ENCODE measurements around the gene COMT.

COMT gene

DNA sequence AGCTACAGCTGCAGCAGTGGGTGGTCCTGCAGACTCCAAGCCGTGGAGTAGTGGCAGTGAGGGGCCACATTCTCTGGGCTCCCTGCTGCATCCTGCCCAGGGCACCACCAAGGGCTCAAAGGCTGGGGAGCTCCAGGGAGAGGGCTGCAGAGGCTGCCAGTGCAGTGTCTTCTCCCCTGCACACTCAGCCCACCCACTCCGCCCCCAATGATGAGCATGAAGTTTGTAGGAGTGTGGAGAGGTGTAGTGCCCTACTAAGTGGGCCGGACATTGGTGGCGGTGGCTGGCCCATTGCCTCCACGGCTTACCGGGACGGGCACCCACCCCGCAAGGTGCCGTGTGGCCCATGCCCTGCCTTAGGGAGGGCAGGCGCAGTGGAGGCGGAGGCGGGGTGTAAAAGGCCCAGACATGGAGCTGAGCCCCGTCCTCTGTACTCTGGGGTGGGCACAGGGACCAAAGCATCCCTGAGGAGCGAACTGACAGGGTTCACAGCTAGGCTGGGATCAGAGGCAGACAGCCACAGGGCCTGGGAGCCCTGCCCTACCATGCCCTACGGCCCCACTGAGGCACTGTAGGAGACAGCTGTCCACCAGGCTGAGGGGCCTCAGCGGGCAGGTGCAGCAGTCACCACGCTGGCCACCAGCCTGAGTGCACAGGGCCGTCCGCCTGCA, 56.1 kb downstream of the COMT start:
- DNase-seq: no peak

DNA sequence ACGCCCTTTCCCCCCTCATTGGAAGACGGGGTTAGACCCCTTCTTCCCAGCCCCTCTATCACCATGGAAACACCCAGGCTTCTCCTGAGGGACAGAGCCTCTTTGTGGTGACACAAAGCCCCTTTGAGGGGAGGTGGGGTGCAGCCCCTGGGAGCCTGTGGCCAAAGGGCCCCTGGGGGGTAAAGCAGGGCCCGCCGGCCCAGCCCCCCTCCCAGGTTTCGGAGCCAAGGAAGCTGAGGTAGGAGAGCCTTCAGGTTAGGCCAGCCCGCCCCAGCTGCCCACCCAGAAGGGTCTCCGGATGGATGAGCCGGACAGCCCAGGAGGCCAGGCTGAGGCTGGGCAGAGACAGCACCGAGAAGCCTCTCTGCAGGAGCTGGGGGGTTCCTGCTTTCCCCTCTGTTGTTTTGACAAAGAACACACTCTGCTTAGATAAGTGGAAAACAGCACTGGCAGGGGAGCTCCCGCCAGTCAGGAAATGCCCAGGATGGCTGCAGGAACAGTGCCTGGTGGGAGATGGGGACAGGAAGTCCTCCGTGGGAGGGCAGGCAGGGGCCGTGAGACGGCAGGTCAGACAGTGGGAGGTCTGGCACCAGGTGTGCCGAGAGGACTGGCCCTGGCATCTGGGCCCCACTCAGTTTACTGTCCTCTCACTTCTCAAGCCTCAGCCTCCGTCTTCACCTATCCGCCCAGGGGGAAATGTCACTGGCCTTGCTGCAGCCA, 56.8 kb downstream of the COMT start:
- peak; percentile 31 for DNase-seq

DNA sequence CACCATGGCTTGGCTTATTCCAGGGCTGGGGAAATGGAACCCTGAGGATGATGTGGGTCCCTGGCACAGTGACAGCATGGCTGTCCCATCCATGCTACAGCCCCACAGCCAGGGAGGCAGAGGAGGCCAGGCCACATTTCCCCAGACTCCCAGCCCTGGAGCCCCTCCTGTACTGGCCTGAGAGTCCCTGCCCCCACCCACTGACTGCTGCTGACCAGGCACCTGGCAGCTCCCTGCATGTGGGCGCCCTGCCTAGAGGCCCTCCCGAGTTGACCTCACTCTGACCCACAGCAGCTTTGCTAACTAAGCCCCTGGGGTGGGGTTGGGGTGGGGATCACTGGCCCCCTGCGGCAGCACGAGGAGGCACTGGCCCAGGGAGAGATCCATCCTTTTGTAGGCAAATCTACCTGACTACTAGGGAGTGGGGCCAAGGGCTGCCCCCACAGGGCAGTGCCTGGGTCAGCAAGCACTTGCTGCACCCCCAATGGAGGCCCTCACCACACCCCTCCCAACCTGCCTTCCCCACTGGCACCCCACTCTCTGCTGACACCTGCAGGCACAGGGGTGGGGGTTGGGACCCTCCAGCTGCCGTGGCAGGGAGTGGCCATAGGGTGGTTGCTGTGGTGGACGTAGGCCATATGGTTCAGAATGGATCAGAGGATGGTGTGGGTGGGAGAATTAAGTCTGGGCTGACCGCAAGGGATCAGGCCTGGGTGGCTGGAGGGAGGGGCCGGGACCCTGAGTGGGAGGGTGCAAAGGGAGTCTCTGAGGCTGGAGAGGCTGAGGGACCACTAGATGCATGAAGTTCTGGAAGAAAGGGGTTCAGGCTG, 57.6 kb downstream of the COMT start:
- DNase-seq: peak; percentile 36

DNA sequence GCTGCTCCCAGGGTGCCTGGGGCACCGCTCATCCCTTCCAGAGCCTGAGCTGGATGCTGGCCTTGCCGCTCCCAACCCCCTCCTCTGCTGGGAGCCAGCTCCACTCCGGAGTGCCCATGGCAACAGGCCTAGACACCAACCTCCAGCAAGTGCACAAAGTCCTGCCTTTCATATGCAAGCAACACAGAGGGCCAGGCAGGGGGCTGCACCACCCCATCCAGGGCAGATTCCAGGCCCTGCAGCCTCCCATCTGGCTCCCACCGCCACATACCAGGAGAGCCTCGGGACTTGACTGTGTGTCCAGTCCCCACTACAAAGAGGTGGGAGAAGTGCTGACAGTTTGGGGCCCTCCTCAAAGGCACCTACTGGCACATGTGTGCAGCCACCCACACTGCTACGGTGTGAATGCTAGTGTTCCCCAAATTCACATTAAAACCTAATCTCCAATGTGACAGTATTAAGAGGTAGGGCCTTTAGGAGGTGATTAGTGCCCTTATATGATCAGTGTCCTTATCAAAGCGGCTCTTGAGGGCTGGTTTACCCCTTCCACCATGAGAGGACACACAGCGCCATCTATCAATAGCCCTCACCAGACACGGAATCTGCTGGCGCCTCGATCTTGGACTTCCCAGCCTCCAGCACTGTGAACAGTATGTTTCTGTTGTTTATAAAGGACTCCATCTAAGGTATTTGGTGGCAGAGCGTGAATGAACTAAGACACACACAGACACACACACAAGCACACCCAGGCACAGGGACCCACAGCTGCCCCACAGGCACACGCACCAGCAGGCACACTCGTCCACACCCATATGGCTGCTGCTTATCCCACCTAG, 58.9 kb downstream of the COMT start:
- peak; percentile 44 for DNase-seq

DNA sequence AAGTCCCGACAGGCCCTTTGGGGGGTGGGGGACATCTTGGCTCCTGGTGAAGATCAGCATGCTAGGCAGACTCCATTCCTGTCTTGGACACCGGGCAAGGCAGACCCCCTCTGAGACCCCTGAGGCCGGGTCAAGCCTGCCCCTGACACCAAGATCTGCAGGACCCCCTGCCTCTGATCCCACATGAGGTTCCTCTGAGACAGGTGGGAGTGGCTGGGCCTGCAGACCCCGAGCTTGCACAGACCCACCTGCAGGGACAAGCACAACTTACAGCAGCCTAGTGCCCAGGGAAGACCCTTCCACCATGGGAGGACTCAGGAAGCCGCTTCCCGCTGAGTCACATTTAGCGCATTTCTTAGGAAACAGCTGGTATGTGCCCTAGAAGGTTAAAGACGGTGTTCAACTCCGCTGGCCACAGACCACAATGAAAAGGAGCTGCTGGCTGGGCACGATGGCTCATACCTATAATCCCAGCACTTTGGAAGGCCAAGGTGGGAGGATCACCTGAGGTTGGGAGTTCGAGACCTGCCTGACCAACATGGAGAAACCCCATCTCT, 59.6 kb downstream of the COMT start:
- peak; percentile 24 for DNase-seq

DNA sequence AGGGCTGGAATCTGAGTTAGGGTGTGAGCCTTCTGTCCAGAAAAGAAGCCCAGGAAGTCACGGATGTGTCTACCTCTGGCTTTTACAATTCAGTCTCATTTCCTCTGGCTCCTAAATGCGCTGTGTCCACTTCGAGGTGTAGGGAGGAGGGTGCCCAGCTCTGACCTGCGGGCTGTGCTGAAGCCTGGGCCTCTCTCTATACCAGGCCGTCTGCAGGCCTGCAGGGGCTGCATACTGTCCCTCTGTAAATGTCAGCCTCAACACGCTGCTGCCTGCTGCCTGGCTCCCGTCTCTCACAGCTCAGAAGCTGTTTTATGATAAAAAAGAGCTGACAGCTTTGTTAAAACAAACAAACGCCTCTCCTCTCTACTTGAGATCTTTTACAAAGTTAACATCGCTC, 60.6 kb downstream of the COMT start:
- no peak for DNase-seq

DNA sequence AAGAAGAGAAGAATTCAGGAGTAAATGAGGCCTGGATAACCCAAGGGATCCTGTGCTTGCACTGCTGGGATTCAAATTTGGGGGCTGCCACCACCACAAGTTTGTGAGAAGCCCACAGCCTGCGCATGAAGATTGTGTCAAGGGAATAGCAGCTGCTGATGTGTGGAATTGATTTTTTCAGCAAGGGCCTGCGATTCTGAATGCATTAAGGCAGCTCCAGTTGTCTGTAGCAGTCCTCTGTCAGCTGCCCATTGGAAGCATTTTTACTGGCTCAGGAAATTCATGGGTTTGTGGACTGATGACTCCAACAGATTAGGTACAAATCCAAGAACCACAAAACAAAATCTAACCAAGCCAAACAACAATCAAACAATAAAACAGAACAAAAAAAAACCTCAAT, 61.1 kb downstream of the COMT start:
- DNase-seq: peak; percentile 38

DNA sequence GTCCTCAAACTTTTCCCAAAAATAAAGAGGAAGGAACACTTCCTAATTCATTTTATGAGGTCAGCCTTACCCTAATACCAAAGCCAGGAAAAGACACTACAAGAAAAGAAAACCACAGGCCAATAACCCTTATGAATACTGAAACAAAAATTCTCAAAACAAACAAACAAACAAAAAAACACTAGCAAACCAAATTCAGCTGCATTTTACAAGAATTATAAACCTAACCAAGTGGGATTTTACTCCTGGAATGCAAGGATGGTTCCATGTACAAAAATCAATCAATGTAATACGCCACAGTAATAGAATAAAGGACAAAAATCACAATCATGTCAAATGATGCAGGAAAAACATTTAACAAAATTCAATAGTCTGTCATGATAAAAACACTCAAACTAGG, 61.7 kb downstream of the COMT start:
- no peak for DNase-seq

DNA sequence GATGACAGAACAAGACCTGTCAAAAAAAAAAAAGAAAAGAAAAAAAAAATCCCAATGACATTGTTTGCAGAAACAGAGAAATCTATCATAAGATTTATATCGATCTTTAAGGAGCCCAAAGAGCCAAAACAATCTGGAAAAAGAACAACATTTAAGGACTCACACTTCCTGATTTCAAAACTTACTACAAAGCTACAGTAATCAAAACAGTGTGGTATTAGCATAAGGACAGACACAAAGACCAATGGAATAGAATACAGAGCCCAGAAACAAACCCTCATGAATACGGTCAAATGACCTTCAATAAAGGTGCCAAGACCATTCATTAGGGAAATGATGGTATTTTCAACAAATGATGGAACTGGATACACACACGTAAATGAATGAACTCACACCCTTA, 62.9 kb downstream of the COMT start:
- DNase-seq: no peak

DNA sequence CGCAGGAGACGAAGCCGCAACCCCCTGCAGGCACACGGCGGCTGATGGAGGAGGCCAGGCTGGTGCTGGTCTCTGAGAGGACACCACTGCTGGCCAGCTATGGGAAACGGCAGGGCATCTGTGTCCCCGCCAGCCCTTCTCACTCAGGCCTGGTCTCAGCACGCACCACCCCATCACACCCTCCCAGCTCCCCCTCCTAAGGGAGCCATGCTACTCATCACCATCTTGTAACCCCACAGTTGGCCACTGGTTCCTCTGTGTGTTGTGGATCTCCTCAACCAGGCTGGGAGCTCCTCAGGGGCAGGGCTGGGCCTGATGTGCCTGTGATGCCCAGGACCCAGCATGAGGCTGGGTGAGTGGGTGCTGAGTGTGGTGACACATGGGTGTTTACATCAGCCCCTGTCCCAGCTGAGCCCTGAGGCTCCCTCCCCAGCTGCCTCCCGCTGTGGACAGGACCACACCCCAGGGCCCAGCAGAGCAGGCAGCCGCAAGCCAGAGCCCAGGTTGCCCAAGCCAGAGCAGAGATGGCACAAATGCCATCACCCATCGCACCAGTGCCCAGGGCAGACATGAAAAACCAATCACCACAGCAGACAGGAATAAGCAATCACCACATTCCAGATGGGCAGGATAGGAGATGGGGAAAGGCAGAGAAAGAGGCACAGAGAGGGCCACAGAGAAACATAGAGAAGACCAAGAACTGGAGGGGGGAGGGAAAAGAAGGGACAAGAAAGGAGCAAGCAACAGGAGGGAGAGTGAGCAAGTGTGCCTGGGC, 66.8 kb downstream of the COMT start:
- peak; percentile 18 for DNase-seq

DNA sequence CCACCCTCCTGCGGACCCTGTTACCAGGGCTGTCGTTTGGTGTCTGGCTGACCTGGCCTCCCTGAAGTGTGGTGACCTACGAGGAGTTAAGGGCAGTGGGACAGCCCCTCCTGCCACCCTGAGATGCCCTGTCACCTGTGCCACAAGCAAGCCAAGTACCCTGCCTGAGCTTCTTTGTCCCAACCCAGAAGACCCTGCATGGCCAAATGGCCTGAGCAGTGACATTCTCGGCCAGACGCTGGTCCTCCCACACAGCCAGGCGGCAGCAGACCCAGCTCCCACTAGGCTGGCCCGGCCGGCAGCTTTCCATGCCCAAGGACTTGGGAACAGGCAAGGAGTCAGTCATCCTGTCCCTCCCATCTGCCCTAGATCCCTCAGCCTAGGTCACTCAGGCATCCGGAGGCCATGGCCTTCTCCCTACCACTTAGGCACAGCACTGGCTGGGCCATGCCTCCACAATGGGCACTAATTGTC, 67.5 kb downstream of the COMT start:
- peak; percentile 13 for DNase-seq

DNA sequence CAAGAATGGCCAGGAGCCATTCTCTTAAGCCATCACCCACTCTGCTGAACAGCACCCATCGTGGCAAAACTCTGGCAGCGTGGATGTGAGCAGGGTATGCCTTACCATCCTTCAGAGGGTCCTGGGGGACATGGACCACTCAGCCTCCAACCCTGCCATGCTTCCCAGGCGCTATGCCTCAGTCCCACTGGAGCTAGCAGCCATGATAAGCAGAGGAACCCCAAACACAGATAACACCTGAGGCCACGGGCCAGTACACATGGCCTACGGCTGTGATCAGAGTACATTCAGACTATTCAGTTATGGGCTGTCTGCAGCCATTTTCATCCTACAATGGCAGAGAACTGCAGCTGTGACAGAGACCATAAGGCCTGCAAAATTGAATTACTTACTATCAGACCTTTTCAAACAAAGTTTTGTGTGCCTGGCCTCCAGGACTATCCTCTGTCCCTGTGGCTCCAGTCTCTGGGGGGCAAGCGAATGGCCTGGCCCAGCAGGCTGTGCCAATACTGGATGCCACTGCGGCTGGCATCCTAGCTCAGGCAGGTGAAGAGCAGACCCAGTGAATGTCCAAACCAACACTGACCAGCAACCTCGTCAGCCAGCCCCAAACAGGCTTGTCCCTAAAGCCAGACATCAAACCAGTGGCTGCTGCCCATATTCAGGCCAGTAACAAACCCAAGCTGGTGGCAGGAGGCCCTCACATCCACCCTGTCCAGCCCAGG, 68.2 kb downstream of the COMT start:
- DNase-seq: no peak

DNA sequence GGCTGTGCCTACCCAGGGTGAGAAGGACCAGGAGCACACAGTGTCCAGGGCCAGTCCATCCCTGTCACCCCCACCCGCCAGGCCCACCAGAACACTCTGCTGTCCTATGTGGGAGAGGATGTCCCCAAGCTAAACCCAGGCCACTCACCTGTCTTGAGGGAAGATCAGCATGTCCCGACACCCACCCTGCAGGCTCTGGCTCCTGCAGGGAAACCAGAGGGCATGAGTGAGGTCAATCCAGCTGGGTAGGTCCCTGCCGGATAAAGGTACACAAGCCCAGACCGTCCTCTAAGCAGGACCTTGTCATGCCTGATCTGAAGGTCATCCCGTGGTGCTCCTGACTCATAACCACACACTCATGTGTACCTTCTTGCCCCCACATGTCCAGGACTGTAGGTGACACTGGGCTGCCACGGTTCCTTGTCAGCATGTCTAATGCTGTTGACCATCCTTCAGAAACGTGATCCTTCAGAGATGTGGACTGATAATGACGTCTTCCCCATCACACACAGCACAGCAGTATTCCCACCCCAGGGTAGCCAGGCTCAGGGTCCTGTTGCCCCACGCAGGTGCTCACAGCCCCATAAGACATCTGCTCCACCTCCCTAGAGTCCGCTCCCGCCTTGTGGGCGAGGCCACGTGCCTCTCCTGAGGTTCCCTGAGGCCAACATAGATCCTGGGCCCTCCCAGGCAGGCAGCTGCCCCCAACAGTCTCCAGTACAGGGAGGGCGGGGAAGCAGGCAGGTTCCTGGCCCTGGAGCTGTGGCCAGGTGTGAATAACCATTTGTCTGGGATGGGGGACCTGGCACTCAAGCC, 68.9 kb downstream of the COMT start:
- DNase-seq: peak; percentile 11

DNA sequence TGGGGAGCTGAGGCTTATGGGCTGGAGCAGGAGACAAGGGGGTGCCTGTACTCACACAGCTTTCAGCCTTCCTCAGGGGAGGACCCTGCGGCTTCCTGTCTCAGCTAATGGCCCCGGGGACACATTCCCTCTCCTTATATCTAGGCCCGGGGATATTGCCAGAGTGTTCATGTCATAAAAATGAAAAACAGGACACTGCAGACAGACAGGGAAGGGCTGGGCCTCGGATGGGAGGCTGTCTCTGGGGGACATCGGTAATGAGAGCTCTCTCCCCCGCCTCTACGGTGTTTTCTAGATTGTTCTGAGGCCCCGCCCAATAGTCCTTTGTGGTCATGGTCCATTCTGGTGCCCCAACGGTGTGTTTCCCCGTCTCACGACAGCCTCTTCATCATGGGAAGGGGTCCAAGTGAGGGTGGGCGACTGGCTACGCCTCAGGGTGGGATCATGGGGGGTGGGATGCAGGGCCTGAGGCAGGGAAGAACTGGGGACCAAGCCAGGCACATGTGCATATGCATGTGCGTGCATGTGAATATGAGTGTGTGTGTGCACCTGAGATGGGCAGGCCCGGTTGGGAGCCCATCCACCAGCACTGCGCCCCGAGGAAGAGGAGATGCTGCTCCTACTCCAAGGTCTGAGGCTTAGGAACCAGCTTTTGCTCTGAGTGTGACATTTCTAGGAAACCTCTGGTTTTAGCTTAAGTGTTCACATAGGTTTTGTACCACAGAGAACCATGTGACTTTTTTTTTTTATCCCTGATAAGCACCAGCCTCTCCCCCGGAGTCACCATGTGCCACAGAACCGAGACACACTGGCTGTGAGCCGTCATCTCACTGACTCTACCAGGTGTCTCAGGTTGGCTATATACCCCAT, 69.8 kb downstream of the COMT start:
- DNase-seq: peak; percentile 21

DNA sequence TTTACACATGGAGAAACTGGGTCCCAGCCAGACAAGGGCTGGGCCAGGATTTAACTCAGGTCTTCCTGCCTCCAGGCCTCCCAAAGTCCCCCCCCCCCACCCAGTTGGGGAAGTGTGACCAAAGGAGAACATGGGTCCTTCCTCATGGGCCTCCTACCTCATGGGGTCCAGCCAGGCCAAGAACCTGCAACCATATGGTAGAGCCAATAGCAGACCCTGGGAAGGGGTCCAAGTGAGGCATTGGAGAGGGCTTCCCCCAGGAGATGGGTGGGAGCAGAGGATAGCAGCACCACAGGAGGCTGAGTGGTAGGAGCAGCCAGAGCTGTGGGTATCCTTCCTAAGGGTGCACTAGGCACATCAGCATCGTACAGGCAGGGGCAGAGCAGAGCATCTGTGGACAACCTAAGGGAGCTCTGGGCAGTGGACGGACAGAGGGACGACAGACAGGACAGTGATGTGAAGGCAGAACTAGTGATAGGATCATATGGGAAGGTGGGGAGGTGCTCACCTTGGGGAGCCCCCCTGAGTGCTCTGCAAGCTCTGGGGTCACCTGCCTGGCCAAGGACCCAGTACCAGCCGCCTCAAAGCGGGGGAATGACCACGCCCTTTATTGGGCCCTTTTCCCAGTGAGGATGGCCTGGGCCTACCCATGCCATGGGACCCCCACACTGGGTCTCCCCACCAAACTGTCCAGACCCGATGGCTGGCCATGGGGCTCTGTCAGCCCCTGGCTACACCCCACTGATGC, 70.6 kb downstream of the COMT start:
- DNase-seq: peak; percentile 21

DNA sequence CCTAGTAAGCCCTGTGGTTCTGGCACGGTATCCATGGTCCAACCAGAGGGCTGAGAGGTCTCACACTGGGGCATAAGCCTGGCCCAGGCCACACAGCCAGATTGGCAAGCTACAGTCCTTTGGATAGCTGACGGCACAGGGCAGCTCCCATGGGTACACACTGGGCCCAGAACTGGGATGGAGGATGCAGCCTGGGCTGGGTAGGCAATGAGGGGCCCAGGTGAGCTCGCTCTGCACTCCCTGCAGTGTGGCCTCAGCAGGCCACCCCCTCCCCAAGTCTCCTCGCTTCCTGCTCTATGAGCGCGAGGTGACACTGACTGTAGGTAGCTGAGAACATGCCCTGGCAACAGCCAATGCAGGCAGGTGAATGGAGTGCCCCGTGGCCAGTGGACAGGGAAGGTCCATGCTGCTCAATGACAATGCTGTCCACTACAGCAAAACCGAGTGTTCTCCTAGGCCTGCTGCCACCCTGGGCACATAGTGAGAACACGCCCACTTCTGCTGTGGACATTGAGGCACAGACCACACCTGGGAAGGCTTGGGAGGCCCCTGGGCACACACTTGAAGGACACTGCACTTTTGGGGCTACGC, 71.3 kb downstream of the COMT start:
- no peak for DNase-seq

DNA sequence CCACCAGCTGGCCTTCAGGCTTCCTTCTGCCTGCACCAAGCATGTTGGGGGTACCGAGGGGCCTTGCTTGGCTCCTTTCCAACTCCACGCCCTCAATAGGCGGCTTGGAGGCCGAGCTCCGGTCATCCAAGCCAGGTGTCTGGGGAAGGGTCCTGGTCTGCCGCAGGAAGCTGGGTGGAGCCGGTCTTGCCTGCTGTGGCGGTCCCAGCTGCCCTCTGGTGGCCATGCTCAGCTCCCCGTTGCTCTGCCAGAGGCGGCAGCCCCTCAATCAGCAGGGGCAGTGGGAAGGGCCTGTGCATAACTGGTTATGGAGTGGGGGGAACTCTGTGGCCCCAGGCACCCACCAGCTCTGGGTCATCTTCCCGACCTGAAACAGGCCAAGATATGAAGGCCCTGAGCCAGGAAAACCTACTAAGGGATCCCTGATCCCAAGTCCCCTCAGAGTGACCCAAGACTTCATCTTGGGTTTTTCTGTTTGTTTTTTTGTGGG, 71.9 kb downstream of the COMT start:
- DNase-seq: peak; percentile 86
